Pancreas (tissue), 10 donors: ENCODE results near the gene GNB2. TPM values are rescaled to one million over a fixed set of nuclear protein-coding genes. Genes with fewer than 3 reads are reported as not detected.

Experiments used
- ATAC-seq, 4 donors: fragments of 200-7000 bp; cut with Tn5 transposase; one replicate each; pipeline versions ENCODE4 v1.8.0 to v1.9.1; 2020; ENCODE audit warnings: mild to moderate bottlenecking in 4 of 4, moderate library complexity in 4 of 4
- DNase-seq, 6 donors: peaks; one replicate each; pipeline ENCODE4 v3.0.0-alpha.2; 2020
- FAIRE-seq: peaks from 2 replicates; lab custom pipeline; 2012; peaks lifted over from hg19 to GRCh38; lab: Jason Lieb, UNC
- H3K27ac ChIP-seq, 4 donors: fragments of 200-600 bp; sonication (generic); 1 replicate in 3 of 4; 2 replicates in 1 of 4; pipeline versions ENCODE4 v1.5.0 to v1.8.0; 2020
- H3K27me3 ChIP-seq, 4 donors: fragments of 200-600 bp; one replicate each; pipeline ENCODE4 v1.8.0; 2021
- H3K36me3 ChIP-seq, 3 donors: fragments of 200-600 bp; sonication (generic) in 1 of 3; one replicate each; pipeline versions ENCODE4 v1.5.0 to v1.8.0; 2020 to 2021
- H3K4me1 ChIP-seq, 3 donors: fragments of 200-600 bp; one replicate each; pipeline ENCODE4 v1.8.0; 2021
- H3K4me3 ChIP-seq, 4 donors: fragments of 200-600 bp; sonication (generic) in 2 of 4; one replicate each; pipeline versions ENCODE4 v1.5.0 to v1.8.0; 2020 to 2021
- H3K9me3 ChIP-seq, 4 donors: fragments of 200-600 bp; one replicate each; pipeline ENCODE4 v1.8.0; 2021
- WGBS, 2 donors: extraction: QIAGEN DNeasy Blood & Tissue Kit; methylation state at CpG; one replicate each; pipeline ENCODE4 v1.1.7; 2013; 5-methylcytosine and 5-hydroxymethylcytosine counted together
- intact Hi-C, 3 donors: fragments of 100-400 bp; cut with DNase I; formaldehyde crosslinking; loops; one replicate each; pipeline versions ENCODE4 v1.11.1 to v1.14.2; 2022
- polyA plus RNA-seq, 2 donors: library from polyadenylated mRNA; stranded (reverse); fragments of 200-250 nt; gene quantifications; one replicate each; pipeline ENCODE4 v1.2.3, GENCODE V29; 2013
- total RNA-seq, 6 donors: library from RNA; stranded (reverse); fragmentation: NEBNext Ultra II Directional in 4 of 6; extraction: Animal tissue kit (Norgen Biotek cat#: 25700) in 4 of 6; gene quantifications; one replicate each; pipeline versions ENCODE4 v1.2.1 to v1.2.4, GENCODE V29; 2021 to 2023
- TF ChIP-seq, protein P1 (sequence below), 4 donors: fragments of 200-600 bp; sonication (generic) in 3 of 4; IDR thresholded peaks; one replicate each; pipeline versions ENCODE4 v1.5.0 to v1.8.0; 2021; ENCODE audit warnings: antibody characterized with exemption in 4 of 4
- donor health status: healthy with polysubstance abuse.
- donor health status: DM: no; HTN: no; CAD: no; lungs with moderate emphysema.
- donor health status: DM: no; HTN: no; CAD: no.
- donor health status: control.
- donor health status: control.
- donor health status: Bipolar disorder and iron deficiency.
- donor health status: DM: yes; HTN: yes; CAD: no.
- donor health status: DM: no; HTN: no; CAD: no.
- donor health status: DM: no; HTN: no; CAD: no.
- donor health status: DM: yes; HTN: yes; CAD: no.

GNB2 gene
- total and polyA plus RNA-seq, 8 donors: 82.2 to 151 (median 104) TPM

DNA sequence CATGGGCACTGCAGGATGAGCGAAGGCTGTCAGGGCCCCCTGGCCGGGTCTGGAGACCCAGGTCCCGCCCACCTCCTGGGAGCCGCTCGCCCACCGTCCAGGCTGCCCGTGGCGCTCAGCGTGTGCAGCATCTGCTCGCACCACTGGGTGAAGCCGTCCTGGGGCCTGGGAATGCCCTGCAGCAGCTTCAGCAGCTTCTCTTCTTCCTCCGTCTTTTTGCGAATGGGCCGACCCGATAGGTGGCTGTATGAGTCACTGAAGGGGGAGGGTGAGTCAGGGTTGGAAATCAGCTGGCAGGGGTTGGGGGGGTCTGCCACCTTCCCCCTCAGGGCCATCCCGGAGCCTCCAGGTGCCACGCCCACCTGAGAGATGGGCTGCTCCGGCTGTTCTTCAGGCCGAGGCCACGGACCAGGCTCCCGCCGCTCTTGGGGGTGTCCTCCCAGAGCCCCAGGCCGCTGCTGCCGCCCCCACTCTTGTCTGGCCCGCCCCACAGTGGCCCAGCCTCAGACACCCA, 8.7 kb downstream of the GNB2 start:
- Histone ChIP-seq H3K4me3 (no peak overlapping the region), H3K36me3 (peaks cover 3 to 73% (median 53%) of the 10 kb centered on the region in 3 donors), H3K27ac (no peak overlapping the region), H3K9me3 (no peaks in the 10 kb centered on the region), H3K4me1 (no peaks in the 10 kb centered on the region), H3K27me3 (no peaks in the 10 kb centered on the region)
- ATAC-seq (no peak), FAIRE-seq (no peak), DNase-seq (peak in 5 of 6 donors; percentile 17 to 78 (median 46))
- TF ChIP-seq, protein P1, sequence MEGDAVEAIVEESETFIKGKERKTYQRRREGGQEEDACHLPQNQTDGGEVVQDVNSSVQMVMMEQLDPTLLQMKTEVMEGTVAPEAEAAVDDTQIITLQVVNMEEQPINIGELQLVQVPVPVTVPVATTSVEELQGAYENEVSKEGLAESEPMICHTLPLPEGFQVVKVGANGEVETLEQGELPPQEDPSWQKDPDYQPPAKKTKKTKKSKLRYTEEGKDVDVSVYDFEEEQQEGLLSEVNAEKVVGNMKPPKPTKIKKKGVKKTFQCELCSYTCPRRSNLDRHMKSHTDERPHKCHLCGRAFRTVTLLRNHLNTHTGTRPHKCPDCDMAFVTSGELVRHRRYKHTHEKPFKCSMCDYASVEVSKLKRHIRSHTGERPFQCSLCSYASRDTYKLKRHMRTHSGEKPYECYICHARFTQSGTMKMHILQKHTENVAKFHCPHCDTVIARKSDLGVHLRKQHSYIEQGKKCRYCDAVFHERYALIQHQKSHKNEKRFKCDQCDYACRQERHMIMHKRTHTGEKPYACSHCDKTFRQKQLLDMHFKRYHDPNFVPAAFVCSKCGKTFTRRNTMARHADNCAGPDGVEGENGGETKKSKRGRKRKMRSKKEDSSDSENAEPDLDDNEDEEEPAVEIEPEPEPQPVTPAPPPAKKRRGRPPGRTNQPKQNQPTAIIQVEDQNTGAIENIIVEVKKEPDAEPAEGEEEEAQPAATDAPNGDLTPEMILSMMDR (IDR thresholded peaks at IDR 0.05): no peak
- intact Hi-C loops: loop anchor here in 2 of 3 donors (5.0 to 10.0 kb wide), 3 partner anchors 117 to 217 kb away; partner anchors contain the start of gene SPACDR (in 1 of the 2)
- WGBS, 2 donors: 89 to 91% methylated on average over 23 to 25 of the region's 25 CpGs

DNA sequence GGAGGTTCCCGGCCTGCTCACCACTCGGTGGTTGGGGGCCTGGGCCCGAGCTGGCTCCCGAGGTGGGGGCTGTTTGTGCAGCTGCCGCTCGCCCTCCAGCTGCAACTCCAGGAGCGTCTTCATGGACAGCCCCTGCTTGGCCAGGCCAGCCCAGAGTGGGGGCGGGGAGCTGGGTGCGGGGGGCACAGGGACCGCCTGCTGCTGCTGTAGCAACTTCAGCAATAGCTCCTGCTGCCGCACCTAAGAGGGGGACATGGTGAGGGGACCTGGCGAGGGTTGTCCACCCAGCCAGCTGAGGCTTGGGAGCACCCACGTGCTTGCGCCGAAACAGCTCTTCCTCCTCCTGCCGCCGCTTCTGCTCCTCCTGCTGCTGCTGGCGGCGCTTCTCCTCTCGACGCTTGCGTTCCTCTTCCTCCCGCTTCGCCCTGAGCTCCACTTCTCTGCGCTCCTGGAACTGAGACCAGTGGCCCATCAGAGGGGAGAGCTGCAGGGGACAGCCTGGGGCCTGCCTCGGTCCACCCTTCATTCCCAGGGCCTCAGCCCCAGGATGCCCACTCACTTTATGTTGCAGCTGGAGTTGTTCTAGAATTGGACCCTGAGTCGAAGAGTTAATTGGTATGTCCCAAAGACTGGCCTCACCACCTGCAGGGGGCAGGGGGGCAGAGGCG, 9.6 kb downstream of the GNB2 start:
- no peak overlapping the region for H3K4me3 ChIP-seq
- TF ChIP-seq, protein P1 (IDR thresholded peaks at IDR 0.05): no peak
- WGBS, 2 donors: 87 to 91% methylated on average over 28 of the region's 28 CpGs
- no peaks in the 10 kb centered on the region for H3K4me1 ChIP-seq
- H3K36me3 ChIP-seq: peaks cover 3 to 73% (median 55%) of the 10 kb centered on the region in 3 donors
- DNase-seq (peak in 3 of 6 donors; percentile 16 to 78 (median 53)), ATAC-seq (no peak), FAIRE-seq (no peak)
- no peaks in the 10 kb centered on the region for H3K27me3 ChIP-seq
- no peak overlapping the region for H3K27ac ChIP-seq
- H3K9me3 ChIP-seq: no peaks in the 10 kb centered on the region
- intact Hi-C loops: loop anchor here in 2 of 3 donors (5.0 to 10.0 kb wide), 3 partner anchors 118 to 218 kb away; partner anchors contain the start of gene SPACDR (in 1 of the 2)

DNA sequence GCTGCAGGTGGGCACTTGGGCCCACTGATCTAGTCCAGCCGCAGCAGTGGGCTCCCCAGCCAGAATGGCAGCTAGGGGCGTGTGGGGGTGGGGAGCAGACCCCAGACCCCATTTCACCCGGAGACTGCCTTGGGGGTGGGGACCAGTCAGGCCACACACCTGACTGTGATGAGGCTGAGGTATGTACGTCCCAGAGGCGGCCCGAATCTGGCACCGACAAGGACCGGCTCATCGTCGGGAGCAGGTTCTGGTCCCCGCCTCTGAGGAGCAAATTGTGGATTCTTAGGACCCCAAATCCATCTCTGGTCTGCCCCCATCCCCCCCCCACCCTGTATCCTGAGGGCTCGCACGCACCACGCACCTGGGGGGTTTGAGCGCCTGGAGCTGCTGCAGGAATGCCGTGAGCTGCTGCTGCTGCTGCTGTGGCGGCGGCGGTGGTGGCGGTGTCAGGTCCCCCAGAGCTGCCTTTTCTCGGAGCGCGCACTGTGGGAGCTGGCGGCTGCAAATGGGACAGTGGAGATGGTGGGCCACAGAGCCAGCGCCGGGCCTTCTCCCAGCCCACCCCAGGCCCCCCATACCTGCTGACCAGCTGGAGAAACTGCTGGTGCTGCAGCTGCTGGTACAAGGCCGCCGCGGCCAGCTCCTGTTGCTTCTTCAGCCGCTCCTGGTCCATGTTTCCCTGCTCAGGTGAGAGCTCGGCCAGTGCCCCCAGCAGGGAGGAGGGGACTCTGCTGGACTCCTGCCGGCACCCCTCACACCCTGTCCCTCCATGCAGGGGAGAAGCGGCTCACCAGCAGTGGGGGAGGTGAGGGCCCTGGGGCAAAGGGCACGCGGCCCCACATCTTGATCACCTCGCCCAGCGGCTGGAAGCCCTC, 10.4 kb downstream of the GNB2 start:
- WGBS, 2 donors: 93 to 97% methylated on average over 33 to 37 of the region's 37 CpGs
- Histone ChIP-seq H3K36me3 (peaks cover 0 to 71% (median 51%) of the 10 kb centered on the region in 3 donors), H3K4me1 (no peaks in the 10 kb centered on the region), H3K4me3 (no peak overlapping the region), H3K9me3 (no peaks in the 10 kb centered on the region), H3K27me3 (no peaks in the 10 kb centered on the region), H3K27ac (no peak overlapping the region)
- FAIRE-seq (no peak), ATAC-seq (no peak), DNase-seq (peak in 2 of 6 donors; percentile 50 to 72)
- intact Hi-C loops: loop anchor here in 2 of 3 donors (5.0 to 10.0 kb wide), 3 partner anchors 119 to 219 kb away; partner anchors contain the start of gene SPACDR (in 1 of the 2)
- TF ChIP-seq, protein P1 (IDR thresholded peaks at IDR 0.05): no peak

DNA sequence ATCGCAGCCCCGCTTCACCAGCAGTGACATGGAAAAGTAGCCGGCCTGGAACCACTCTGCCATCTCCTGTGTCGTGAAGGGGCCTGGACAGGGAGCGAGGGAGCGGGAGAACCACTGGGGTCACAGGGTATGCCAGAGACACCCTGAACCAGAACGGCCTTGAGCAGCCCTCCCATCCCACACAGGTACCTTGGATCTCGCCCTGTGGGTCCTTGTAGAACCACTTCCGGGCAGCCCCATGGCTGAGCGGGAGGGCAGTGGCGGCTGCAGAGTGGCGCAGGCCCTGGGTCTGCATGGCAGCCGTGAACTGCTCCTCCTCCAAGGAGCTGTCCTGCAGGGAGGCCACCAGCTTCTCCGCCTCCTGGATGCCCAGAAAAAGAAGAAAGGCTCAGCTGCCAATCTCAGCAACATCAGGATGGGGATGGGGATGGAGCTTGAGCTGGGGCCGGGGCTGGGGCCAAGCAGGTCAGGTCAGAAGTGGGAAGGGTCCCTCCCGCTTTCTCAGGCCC, 11.0 kb downstream of the GNB2 start:
- TF ChIP-seq, protein P1 (IDR thresholded peaks at IDR 0.05): no peak
- H3K27ac ChIP-seq: no peak overlapping the region
- peaks cover 0 to 71% (median 51%) of the 10 kb centered on the region in 3 donors for H3K36me3 ChIP-seq
- 95 to 96% methylated on average over 15 to 16 of the region's 16 CpGs for WGBS, 2 donors
- intact Hi-C loops: loop anchor here in 2 of 3 donors (5.0 to 10.0 kb wide), 3 partner anchors 120 to 220 kb away; partner anchors contain the start of gene SPACDR (in 1 of the 2)
- ATAC-seq (no peak), FAIRE-seq (no peak), DNase-seq (peak in 1 of 6 donors; percentile 53)
- H3K9me3 ChIP-seq: no peaks in the 10 kb centered on the region
- H3K27me3 ChIP-seq: no peaks in the 10 kb centered on the region
- no peak overlapping the region for H3K4me3 ChIP-seq
- H3K4me1 ChIP-seq: no peaks in the 10 kb centered on the region
